GM12872 (cell line): Measurements from ENCODE around the gene SPRY1.

Experiments used
- CTCF ChIP-seq: IDR thresholded peaks from 3 replicates; pipeline ENCODE4 v1.5.1; 2011; ENCODE audit warnings: low read depth, mild to moderate bottlenecking, low read length, moderate library complexity; ENCODE audit not compliant: insufficient read depth

The SPRY1 gene

GRCh38 chr4:123421227-123421936 is 24.8 kb downstream of the SPRY1 start:
- no peak for TF ChIP-seq CTCF

GRCh38 chr4:123421937-123422781 is 25.6 kb downstream of the SPRY1 start:
- no peak for TF ChIP-seq CTCF

- TF ChIP-seq CTCF: no peak
These were observed 27.2 kb downstream of the SPRY1 start for GRCh38 chr4:123423819-123424218.

- no peak for TF ChIP-seq CTCF
These were observed 31.4 kb downstream of the SPRY1 start for GRCh38 chr4:123427951-123428350.

GRCh38 chr4:123430031-123430430 is 33.4 kb downstream of the SPRY1 start:
- no peak for TF ChIP-seq CTCF

GRCh38 chr4:123430501-123430900 is 33.9 kb downstream of the SPRY1 start:
- TF ChIP-seq CTCF: no peak

GRCh38 chr4:123433573-123433972 is 37.0 kb downstream of the SPRY1 start:
- no peak for TF ChIP-seq CTCF
